ENCODE results near the gene DNAH7.

GRCh38 chr2:195929531-195929930, 139.1 kb downstream of the DNAH7 start:
- no peak for TF ChIP-seq SUZ12 (IDR thresholded peaks at IDR 0.05; ENCODE audit: extremely low read depth, insufficient read depth, insufficient read length)
- no peak for TF ChIP-seq YY1 (IDR thresholded peaks at IDR 0.05; ENCODE audit: insufficient read depth, insufficient read length)

All from NT2/D1 (cell line).